ENCODE measurements around the gene ATP1A3. TPM values are rescaled to one million over a fixed set of nuclear protein-coding genes. Genes with fewer than 3 reads are reported as not detected.
"Not testable (repeated sequence)": the region's sequence is repeated elsewhere in the genome, so short reads cannot be mapped to it uniquely, and the experiment has no call there.

Gene ATP1A3
- total and polyA plus RNA-seq, 8 donors: 0.12 to 0.45 (median 0.29) TPM; not detected in 5

- H3K27me3 ChIP-seq: no peaks in the 10 kb centered on the region
- no peak for TF ChIP-seq POLR2A (IDR thresholded peaks at IDR 0.05)
- TF ChIP-seq POLR2AphosphoS5 (IDR thresholded peaks at IDR 0.05): no peak
- no peak for TF ChIP-seq CTCF (IDR thresholded peaks at IDR 0.05)
- TF ChIP-seq EP300 (IDR thresholded peaks at IDR 0.05): no peak
- 62 to 87% (median 79%) methylated on average over 6 of the region's 6 CpGs for WGBS, 5 donors
- H3K36me3 ChIP-seq: peaks cover 0 to 55% (median 11%) of the 10 kb centered on the region in 4 donors
- intact Hi-C loops (cut with DNase I; ENCODE audit: low total_unique reads): no loop called here
- no peaks in the 10 kb centered on the region for H3K9me3 ChIP-seq
- no peak overlapping the region for H3K27ac ChIP-seq
- no peak for DNase-seq
- no peak overlapping the region for H3K4me3 ChIP-seq
- peaks cover 0 to 9% (median 2%) of the 10 kb centered on the region in 4 donors for H3K4me1 ChIP-seq
Observed at GRCh38 chr19:42038666-42039065, 44.6 kb upstream of the ATP1A3 start.

- intact Hi-C loops (cut with DNase I; ENCODE audit: low total_unique reads): no loop called here
- Histone ChIP-seq H3K4me1 (peaks cover 0 to 9% (median 2%) of the 10 kb centered on the region in 4 donors), H3K9me3 (no peaks in the 10 kb centered on the region), H3K27me3 (no peaks in the 10 kb centered on the region), H3K4me3 (no peak overlapping the region), H3K27ac (no peak overlapping the region), H3K36me3 (peaks cover 0 to 55% (median 11%) of the 10 kb centered on the region in 4 donors)
- no peak for DNase-seq
- no peak for TF ChIP-seq CTCF (IDR thresholded peaks at IDR 0.05)
- no peak for TF ChIP-seq POLR2A (IDR thresholded peaks at IDR 0.05)
- TF ChIP-seq POLR2AphosphoS5 (IDR thresholded peaks at IDR 0.05): no peak
- TF ChIP-seq EP300 (IDR thresholded peaks at IDR 0.05): no peak
- 75 to 89% (median 80%) methylated on average over 4 to 5 of the region's 5 CpGs for WGBS, 5 donors
Observed at GRCh38 chr19:42037649-42038048, 43.6 kb upstream of the ATP1A3 start.

GRCh38 chr19:42034640-42035391, 40.8 kb upstream of the ATP1A3 start:
- Histone ChIP-seq H3K4me3 (peak overlapping the region in 1 of 4 donors; percentile 10), H3K4me1 (peaks cover 0 to 20% (median 2%) of the 10 kb centered on the region in 4 donors), H3K36me3 (peaks cover 0 to 27% (median 1%) of the 10 kb centered on the region in 4 donors)
- 25 to 38% (median 33%) methylated on average over 17 of the region's 17 CpGs for WGBS, 5 donors
- peak; percentile 58 to 85 for DNase-seq
- H3K9me3 ChIP-seq; H3K27ac ChIP-seq; intact Hi-C loops (cut with DNase I; ENCODE audit: low total_unique reads); H3K27me3 ChIP-seq: not testable (repeated sequence)
- peak in 5 of 7 experiments; percentile 54 to 89 (median 77) for TF ChIP-seq CTCF (IDR thresholded peaks at IDR 0.05)

- DNase-seq: no peak
- Histone ChIP-seq H3K9me3 (no peaks in the 10 kb centered on the region), H3K27me3 (peaks cover 0 to 1% (median 0%) of the 10 kb centered on the region in 3 donors), H3K4me3 (no peak overlapping the region), H3K27ac (no peak overlapping the region), H3K36me3 (peaks cover 0 to 19% (median 0%) of the 10 kb centered on the region in 4 donors), H3K4me1 (peaks cover 0 to 20% (median 2%) of the 10 kb centered on the region in 4 donors)
- intact Hi-C loops (cut with DNase I; ENCODE audit: low total_unique reads): no loop called here
- WGBS, 5 donors: 63 to 74% (median 68%) methylated on average over 5 of the region's 5 CpGs
- TF ChIP-seq POLR2AphosphoS5 (IDR thresholded peaks at IDR 0.05): no peak
- no peak for TF ChIP-seq POLR2A (IDR thresholded peaks at IDR 0.05)
- no peak for TF ChIP-seq EP300 (IDR thresholded peaks at IDR 0.05)
- no peak for TF ChIP-seq CTCF (IDR thresholded peaks at IDR 0.05)
Observed at GRCh38 chr19:42033413-42033812, 39.4 kb upstream of the ATP1A3 start.

Data from stomach (tissue), 9 donors.